Kidney glomerular epithelial cell (primary cell): ENCODE results near the gene AFAP1L2.

Experiments used
- DNase-seq: peaks from one replicate; lab custom pipeline; 2025; lab: John Stamatoyannopoulos, UW

The AFAP1L2 gene

GRCh38 chr10:114404171-114405010 lies at the start of gene AFAP1L2:
TSS of gene AFAP1L2 (minus strand) at chr10:114404502. CDS start at chr10:114404455, 47 bp downstream.
- peak; percentile 24 for DNase-seq

DNA sequence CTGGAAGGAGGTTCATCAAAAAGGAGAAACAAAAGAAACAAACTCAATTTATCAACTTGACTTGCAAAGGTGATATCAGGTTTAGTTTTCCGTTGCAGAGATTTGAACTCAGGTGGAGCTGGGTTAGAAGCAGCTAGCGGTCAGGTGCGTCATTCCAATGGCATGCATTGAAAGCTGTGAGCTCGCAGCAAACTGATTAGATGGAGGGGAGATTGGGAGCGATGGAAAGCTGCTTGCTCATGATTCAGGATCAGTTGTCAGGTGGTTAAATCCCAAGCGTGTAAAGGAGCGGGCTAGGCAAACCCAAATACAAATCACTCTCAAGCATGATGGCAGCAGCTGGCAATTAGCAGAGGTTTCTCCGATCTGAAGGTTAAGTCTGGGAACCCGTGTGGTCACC lies 49.3 kb upstream of the AFAP1L2 start:
- no peak for DNase-seq

GRCh38 chr10:114448897-114449296 lies 44.6 kb upstream of the AFAP1L2 start:
- DNase-seq = no peak

GRCh38 chr10:114445332-114445731 lies 41.0 kb upstream of the AFAP1L2 start:
- DNase-seq = no peak

DNA sequence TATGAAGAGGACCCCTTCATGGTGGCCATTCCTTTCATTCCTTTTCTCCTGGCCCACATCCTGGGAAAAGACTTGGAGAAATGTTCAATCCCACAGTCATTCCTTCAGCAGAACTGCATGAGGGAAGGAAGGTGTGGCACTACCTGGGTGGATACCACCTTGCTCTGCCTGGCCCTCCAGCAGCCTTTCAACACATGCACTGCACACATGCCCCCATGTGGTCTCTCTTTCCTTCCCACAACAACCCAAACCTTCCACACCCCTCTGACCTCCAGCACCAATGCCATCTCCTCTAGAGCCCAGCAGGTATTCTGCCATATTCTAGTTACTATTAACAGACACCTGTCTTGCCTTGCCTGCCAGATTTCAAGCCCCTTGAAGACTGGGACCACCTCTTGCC lies 40.5 kb upstream of the AFAP1L2 start:
- no peak for DNase-seq

- DNase-seq = no peak
These were observed 37.9 kb upstream of the AFAP1L2 start for GRCh38 chr10:114442091-114442630.

DNA sequence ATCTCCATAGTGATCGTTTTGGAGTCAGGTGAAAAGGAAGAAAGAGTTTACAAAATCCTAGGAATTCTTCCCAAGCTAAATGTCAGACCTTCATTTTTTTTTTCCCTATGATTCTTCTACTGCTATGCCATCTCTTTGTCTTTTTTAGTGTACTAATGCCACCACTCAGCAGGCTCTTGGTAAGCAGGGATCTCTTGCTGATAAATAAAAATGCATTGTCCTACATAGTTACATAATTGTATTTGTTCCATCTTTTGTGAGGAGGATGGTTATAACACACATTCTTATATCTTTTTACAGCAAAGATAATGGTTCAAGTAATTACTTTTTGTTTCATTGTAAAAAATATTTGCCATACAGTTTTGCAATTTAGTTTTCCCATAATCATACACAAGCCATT lies 36.8 kb upstream of the AFAP1L2 start:
- no peak for DNase-seq

GRCh38 chr10:114437473-114438292 lies 33.4 kb upstream of the AFAP1L2 start:
- DNase-seq = no peak

DNA sequence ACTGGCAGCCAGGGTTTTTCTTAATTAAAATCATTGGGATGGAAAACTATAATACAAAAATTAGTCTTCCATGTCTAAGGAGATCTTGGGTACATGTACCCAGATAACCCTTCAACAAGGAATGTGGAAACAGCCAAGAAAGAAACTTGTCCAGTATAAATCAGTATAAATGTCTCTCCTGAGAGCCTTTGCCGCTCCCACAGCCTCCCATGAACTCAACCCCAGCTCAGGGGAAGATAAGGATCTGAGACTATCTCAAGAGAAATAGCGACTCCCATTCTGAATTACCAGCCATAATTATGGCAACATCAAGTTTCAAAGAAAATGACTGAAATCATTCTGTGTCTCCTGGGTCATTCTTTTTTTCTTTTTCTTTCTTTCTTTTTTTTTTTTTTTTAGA lies 32.6 kb upstream of the AFAP1L2 start:
- no peak for DNase-seq

DNA sequence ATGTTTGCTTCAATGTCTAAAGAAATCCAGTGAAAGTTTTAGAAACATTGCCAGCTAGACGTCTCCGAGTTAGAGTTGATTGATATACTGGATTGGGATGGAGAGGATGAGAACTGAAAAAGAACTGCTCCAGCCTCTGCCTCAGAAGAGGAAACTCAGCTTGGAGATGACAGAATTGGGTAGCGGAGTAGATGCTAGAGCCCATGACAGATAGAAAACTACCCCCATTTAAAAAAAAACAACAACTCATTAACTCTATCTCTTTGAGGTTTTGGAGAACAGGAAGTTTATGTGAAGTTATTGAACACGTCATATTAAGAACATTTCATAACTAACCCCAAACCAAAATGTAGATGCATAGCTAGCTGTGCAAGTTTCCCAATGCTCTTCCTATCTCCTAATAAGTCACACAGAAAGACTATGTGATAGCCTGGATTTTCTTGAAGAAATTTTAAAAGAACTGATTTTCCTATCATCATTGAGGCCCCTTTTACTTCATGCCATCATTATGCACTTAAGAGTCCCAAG lies 28.3 kb upstream of the AFAP1L2 start:
- DNase-seq = no peak

GRCh38 chr10:114431414-114432135 lies 27.3 kb upstream of the AFAP1L2 start:
- DNase-seq = no peak

DNA sequence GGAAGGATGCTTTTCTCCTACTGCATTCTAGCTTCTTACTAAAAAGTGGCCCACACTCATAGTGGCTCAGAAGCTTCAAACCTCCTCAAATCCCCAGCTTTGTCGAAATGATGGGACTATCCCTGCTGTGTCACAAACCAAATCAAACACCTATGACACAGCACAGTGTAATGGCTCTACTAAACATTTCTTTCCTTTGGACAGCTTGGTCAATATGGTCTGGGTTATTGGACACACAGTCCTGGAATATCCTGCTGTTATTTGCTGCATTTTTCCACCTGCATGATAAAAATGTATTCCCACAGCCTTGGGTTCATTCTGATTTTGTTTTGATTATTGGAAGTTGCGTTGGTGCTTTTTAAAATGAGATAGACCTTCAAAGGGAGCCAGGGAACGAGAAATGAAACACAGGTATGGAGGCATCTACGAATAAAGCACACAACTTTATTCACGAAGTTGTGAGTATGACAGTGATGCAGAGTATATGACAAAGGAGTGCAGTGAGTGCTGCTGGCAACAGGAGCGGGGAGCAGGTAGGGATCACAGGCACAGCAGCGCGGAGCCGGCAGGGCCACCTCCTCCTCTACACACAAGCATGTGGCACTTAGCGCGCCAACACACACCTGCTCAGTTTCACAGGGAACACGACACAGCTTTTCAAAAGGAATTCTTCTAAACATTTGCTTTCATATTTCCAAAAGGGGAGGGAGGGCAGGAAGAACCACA lies 26.5 kb upstream of the AFAP1L2 start:
- DNase-seq = no peak

DNA sequence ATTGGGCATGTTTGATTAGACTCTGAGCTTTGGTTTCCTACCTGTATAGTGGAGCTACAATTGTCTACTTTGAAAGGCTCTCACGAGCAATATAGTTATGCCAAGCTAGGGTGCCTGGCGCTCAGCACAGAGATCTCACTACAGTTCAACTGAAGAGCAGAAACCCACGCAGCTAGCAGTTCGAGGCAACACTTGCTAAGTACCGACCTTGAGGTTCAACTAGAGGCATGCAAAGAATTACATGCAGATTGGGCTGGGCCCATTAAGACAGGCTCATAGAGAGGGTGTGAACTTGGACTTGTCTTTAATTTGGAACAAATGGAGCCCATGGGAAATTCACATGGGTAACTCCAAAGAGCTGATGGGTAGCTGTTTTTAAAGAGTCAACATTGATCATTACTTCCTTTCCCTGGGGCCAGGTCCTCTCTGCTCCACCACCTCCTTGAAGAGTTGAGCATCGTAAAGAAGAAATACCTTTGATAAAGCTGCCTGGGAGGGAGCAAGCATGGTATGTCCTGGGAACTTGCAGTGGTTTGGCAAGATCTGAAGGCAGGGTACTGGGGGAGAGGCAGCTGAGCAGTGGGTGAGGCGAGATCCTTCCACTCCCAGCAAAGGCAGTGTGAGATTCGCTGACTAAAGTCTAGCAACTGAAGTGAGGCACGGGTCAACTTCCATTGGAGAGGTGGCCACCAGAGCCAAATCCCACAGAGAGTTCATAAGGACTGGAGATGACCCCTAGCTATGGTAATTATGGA lies 25.5 kb upstream of the AFAP1L2 start:
- no peak for DNase-seq

- DNase-seq = no peak
These were observed 23.0 kb upstream of the AFAP1L2 start for GRCh38 chr10:114427124-114427852.

GRCh38 chr10:114426476-114426875 lies 22.2 kb upstream of the AFAP1L2 start:
- DNase-seq = no peak

DNA sequence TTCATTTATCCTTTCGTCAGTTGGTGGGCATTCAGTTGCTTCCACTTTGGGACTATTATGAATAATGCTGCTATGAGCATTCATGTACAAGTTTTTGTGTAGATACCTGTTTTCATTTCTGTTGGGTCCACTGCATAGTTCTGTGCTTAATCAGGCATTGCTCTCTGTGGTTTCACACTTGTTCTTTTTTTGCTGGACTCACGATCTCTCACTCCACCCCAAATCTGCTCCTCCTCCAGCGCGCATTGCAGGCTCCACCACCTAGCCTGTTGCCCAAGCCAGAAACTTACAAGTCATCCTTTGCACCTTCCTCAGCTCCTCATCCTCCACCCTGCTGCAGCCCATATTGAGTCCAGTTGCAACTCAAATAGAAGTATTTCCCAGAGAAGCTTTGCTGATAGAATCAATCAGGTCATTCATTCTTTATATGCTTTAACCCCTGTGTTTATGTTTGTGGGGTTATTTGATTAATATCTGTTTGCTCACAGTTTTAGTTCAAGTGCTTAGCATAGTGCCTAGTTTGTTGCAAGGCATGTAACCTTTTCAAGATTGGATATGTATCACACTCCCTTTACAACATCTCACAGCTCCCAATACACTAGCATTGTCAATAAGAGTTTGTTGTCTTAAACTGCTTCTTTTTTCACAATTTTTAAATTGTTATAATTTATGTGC lies 16.6 kb upstream of the AFAP1L2 start:
- no peak for DNase-seq

- no peak for DNase-seq
These were observed 13.8 kb upstream of the AFAP1L2 start for GRCh38 chr10:114418109-114418508.

GRCh38 chr10:114412907-114413797 lies 8.8 kb upstream of the AFAP1L2 start:
- peak; percentile 80 for DNase-seq
